Measurements from ENCODE around the gene SDK1.

SDK1 gene

DNA sequence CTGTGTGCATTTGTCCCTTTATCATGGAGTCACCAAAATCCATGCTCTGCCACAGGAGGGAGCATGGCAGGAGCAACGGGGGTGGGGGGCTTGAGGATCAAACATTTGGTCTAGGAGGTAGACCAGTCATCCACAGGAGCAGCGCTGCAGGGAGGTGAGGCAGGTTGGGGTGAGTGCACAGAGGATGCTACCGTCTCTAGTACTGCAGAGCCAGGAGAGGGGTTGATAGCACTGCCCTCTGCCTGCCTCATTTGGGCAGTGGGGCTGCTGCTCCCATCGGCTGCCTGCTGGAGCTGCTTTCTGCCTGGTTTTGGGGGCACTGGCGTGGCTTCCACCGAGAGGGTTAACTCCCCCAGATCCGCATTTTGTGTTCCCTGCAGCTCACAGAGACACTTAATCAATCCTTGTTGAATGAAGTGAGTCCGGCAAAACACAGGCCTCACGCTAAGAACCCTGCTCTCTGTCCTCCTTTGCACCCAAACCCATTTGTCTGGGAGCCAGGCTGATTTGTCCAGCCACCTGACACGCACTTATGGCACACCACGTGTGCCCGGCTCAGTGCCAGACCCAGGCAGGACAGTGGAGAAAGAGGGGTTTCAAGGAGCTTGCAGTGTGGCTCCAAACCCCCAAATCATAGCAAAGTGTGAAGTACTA, 854.0 kb downstream of the SDK1 start:
- no peaks in the 10 kb centered on the region for H3K27me3 ChIP-seq (replicated peaks; ENCODE audit: control insufficient read depth, insufficient read depth, low read length, poor library complexity, severe bottlenecking)
- H3K9me3 ChIP-seq (ENCODE audit: control insufficient read depth, low read length): no peaks in the 10 kb centered on the region
- DNase-seq: no peak
- H3K4me1 ChIP-seq (ENCODE audit: control insufficient read depth, insufficient read depth, low read length, poor library complexity, severe bottlenecking): no peaks in the 10 kb centered on the region
- H3K36me3 ChIP-seq (ENCODE audit: control insufficient read depth, insufficient read depth, low read length): no peaks in the 10 kb centered on the region
- H3K27ac ChIP-seq (ENCODE audit: insufficient read depth, low read length, poor library complexity, severe bottlenecking): no peak overlapping the region
- no peak overlapping the region for H3K4me3 ChIP-seq (ENCODE audit: insufficient read depth, low read depth, low read length, poor library complexity, severe bottlenecking)

DNA sequence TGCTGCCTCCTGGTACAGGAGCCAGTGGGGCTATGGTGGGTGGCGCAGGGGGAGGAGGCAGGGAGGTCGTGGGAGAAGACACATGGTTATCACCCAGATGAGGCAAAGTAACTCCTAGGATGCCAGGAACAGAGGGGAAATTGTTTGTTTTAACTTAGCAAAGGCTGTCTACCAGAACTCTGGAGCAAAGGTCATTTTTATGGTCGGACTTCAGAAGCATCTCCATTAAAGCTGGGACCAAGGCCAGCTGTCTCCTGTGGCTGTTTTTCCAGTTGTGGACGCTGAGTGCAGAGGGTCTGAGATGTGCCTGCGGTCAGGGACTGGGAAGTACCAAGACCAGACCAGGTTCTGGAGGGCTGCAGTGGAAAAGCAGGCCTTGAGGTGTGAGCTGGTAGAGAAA, 855.1 kb downstream of the SDK1 start:
- H3K4me1 ChIP-seq (ENCODE audit: control insufficient read depth, insufficient read depth, low read length, poor library complexity, severe bottlenecking): no peaks in the 10 kb centered on the region

DNA sequence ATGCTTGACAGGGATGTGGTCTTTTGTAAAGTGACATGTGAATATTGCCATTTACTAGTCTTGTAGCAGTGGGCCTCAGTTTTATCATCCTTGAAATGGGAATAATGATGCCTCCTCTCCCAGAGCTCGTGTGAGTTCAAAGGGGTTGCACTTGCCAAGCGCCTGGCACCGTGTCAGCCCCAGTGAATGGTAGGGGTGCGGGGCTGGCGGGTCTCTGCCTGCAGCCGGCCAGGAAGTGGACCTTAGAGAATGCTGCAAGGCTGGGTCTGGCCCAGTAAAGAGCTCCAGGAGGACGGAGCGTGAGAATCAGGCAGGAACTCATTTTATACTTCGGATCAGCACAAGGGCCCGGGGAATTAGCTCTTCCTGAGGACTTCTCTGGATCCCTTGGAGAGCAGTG, 856.6 kb downstream of the SDK1 start:
- Histone ChIP-seq H3K36me3 (ENCODE audit: control insufficient read depth, insufficient read depth, low read length) (no peaks in the 10 kb centered on the region), H3K4me1 (ENCODE audit: control insufficient read depth, insufficient read depth, low read length, poor library complexity, severe bottlenecking) (no peaks in the 10 kb centered on the region), H3K27me3 (replicated peaks; ENCODE audit: control insufficient read depth, insufficient read depth, low read length, poor library complexity, severe bottlenecking) (no peaks in the 10 kb centered on the region), H3K4me3 (ENCODE audit: insufficient read depth, low read depth, low read length, poor library complexity, severe bottlenecking) (no peak overlapping the region), H3K27ac (ENCODE audit: insufficient read depth, low read length, poor library complexity, severe bottlenecking) (no peak overlapping the region), H3K9me3 (ENCODE audit: control insufficient read depth, low read length) (no peaks in the 10 kb centered on the region)
- DNase-seq: no peak

More for the DNA sequence above, 855.1 kb downstream of the SDK1 start:
- no peak overlapping the region for H3K4me3 ChIP-seq (ENCODE audit: insufficient read depth, low read depth, low read length, poor library complexity, severe bottlenecking)
- H3K27me3 ChIP-seq (replicated peaks; ENCODE audit: control insufficient read depth, insufficient read depth, low read length, poor library complexity, severe bottlenecking): no peaks in the 10 kb centered on the region
- no peaks in the 10 kb centered on the region for H3K9me3 ChIP-seq (ENCODE audit: control insufficient read depth, low read length)
- no peak overlapping the region for H3K27ac ChIP-seq (ENCODE audit: insufficient read depth, low read length, poor library complexity, severe bottlenecking)
- no peaks in the 10 kb centered on the region for H3K36me3 ChIP-seq (ENCODE audit: control insufficient read depth, insufficient read depth, low read length)
- DNase-seq: no peak

DNA sequence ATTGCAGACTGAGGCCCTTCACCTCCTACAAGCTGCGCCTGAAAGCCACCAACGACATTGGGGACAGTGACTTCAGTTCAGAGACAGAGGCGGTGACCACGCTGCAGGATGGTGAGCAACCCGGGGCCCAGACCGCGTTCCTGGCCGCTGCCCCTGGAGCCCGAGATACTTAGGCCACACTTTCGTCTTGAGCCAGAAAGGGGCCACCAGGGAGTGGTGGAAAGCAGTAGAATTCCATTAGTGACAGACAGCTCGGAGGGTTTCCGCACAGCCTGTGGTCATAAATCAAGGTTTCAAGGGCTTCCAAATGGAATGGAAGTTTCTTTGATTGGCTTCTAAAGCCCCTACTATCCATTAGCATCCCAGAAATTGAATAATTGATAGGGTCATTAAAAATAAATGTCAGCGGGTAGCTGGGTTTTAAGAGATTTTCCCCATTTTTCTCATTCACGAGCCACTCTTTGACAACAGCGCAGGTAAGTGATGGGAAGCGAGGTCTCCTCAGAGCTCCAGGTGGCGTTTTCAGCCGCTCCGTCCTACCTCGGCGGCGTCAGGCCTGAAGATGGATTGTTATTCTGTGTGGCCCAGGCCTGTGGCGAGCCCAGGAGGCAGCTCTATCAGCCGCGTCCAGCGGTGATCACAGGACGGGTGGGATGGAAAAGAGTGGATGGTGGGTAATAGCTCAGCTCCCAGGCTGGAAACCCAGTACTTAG, 857.5 kb downstream of the SDK1 start:
- Histone ChIP-seq H3K27me3 (replicated peaks; ENCODE audit: control insufficient read depth, insufficient read depth, low read length, poor library complexity, severe bottlenecking) (no peaks in the 10 kb centered on the region), H3K4me3 (ENCODE audit: insufficient read depth, low read depth, low read length, poor library complexity, severe bottlenecking) (no peak overlapping the region), H3K36me3 (ENCODE audit: control insufficient read depth, insufficient read depth, low read length) (no peaks in the 10 kb centered on the region), H3K9me3 (ENCODE audit: control insufficient read depth, low read length) (no peaks in the 10 kb centered on the region), H3K4me1 (ENCODE audit: control insufficient read depth, insufficient read depth, low read length, poor library complexity, severe bottlenecking) (no peaks in the 10 kb centered on the region), H3K27ac (ENCODE audit: insufficient read depth, low read length, poor library complexity, severe bottlenecking) (no peak overlapping the region)
- DNase-seq: no peak

DNA sequence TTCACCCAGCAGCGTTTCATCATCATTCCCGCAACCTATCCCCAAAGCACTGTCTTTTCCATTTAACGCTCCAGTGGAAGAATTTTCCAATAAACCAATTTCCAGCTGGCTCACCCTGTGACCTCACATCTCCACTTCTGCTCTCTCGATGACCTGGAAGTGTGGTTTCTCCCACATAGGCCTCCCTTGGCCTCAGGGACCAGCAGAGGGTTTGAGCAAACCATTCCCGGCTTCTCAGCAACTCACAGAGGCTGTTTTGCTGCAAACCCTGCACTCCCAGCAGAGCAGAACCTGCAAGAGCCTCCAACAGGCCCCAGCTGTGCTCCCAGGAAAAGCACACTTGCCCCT, 858.1 kb downstream of the SDK1 start:
- H3K9me3 ChIP-seq (ENCODE audit: control insufficient read depth, low read length): no peaks in the 10 kb centered on the region
- H3K27me3 ChIP-seq (replicated peaks; ENCODE audit: control insufficient read depth, insufficient read depth, low read length, poor library complexity, severe bottlenecking): no peaks in the 10 kb centered on the region
- H3K4me3 ChIP-seq (ENCODE audit: insufficient read depth, low read depth, low read length, poor library complexity, severe bottlenecking): no peak overlapping the region
- no peaks in the 10 kb centered on the region for H3K4me1 ChIP-seq (ENCODE audit: control insufficient read depth, insufficient read depth, low read length, poor library complexity, severe bottlenecking)
- H3K27ac ChIP-seq (ENCODE audit: insufficient read depth, low read length, poor library complexity, severe bottlenecking): no peak overlapping the region
- no peaks in the 10 kb centered on the region for H3K36me3 ChIP-seq (ENCODE audit: control insufficient read depth, insufficient read depth, low read length)
- no peak for DNase-seq

DNA sequence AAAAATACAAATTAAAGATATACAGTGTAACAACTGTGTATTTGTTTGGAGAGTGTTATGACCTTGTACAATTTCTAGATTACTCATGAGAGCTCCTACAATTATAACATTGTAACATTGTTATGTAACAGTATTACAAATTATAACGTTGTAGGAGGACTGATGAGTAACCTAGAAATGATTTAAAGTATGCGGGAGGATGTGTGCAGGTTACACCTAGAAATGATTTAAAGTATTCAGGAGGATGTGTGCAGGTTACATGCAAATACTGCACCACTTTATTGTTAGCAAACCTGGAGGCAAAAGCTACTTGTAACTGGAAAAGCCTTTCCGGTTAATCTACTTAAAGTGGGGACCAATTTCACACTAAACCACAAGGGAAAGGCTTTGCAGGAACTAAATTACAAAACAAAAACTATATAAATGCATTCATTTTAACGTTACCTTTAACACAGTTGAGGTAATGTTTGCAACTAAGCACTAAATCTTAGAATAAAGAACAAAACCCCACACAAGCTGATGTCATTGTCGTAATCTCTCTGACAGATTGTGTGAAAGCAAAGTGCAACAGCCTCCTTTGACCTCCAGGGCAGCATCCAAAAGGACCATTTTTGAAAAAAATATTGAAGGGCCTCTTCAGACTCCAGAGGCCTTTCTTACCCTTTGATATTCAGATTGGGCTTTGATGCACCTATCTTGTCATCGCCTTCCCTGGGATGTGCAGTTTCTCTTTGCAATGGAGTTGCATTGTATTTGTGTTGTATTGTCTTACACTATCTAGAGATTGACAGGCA, 858.9 kb downstream of the SDK1 start:
- H3K36me3 ChIP-seq (ENCODE audit: control insufficient read depth, insufficient read depth, low read length): no peaks in the 10 kb centered on the region
- no peak overlapping the region for H3K27ac ChIP-seq (ENCODE audit: insufficient read depth, low read length, poor library complexity, severe bottlenecking)
- no peak overlapping the region for H3K4me3 ChIP-seq (ENCODE audit: insufficient read depth, low read depth, low read length, poor library complexity, severe bottlenecking)
- no peaks in the 10 kb centered on the region for H3K9me3 ChIP-seq (ENCODE audit: control insufficient read depth, low read length)
- H3K27me3 ChIP-seq (replicated peaks; ENCODE audit: control insufficient read depth, insufficient read depth, low read length, poor library complexity, severe bottlenecking): no peaks in the 10 kb centered on the region
- no peaks in the 10 kb centered on the region for H3K4me1 ChIP-seq (ENCODE audit: control insufficient read depth, insufficient read depth, low read length, poor library complexity, severe bottlenecking)
- no peak for DNase-seq

DNA sequence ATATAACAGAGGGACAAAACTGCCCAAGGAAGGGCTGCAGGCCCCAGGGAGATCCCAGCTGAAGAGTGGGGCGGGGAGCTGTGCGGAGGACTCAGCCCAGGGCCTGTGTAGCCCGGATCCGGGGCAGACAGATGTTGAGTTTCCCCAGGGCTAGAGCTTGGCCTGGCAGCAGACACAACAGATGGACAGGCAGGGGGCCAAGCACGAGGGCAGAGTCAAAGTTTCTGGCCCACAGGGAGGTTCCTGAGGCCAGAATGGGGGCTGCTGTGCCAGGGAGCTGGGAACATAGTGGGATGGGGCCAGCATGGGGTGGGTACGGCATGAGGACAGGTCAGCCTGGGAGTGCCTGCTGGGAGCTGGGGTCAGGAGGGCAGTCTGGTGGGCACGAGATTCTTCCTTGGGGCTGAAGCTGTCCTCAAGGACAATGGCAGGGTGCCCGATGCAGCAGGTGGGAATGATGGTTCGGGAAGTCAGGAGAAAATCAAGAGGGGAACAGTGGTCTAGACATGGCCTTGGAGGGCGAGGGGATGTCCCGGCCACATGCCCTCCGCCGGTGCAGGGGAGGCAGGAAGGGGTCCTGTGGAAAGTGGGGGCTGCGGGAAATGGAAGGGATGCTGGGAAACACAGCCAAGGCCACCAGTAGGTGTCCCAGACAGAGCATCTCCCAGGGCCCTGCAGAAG, 862.0 kb downstream of the SDK1 start:
- Histone ChIP-seq H3K36me3 (ENCODE audit: control insufficient read depth, insufficient read depth, low read length) (no peaks in the 10 kb centered on the region), H3K4me1 (ENCODE audit: control insufficient read depth, insufficient read depth, low read length, poor library complexity, severe bottlenecking) (no peaks in the 10 kb centered on the region), H3K9me3 (ENCODE audit: control insufficient read depth, low read length) (no peaks in the 10 kb centered on the region), H3K27me3 (replicated peaks; ENCODE audit: control insufficient read depth, insufficient read depth, low read length, poor library complexity, severe bottlenecking) (no peaks in the 10 kb centered on the region), H3K4me3 (ENCODE audit: insufficient read depth, low read depth, low read length, poor library complexity, severe bottlenecking) (no peak overlapping the region), H3K27ac (ENCODE audit: insufficient read depth, low read length, poor library complexity, severe bottlenecking) (no peak overlapping the region)
- DNase-seq: no peak

DNA sequence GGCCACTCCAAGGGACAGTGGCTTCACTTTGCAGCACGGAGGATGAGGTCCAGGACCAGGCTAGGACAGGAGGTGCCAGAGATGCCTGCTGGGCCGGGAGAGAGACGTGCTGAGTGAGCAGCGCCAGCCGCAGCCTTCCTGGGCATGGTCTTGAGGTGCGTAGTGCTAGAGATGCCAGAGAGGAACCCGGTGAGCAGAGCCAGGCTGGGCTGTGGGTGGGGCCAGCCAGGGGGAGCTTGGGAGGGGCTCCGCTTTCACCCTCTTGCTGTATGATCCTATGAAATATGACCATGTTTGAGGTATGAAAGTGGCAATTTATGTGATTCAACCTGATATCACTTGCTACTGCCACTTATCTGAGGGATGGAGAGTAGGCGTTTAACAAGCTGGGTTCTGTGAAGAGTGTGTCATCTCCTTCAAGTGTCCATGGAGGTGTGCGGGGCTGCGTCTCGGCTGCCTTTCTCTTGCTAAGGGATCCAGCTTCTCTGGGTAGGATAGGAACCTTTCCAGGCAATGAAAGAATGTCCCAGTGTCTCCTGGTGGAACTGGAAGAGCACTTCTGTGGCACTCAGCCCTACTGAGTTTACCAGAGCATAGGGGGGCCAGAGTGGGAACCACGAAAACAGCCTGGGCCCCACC, 862.6 kb downstream of the SDK1 start:
- no peak overlapping the region for H3K27ac ChIP-seq (ENCODE audit: insufficient read depth, low read length, poor library complexity, severe bottlenecking)
- H3K4me3 ChIP-seq (ENCODE audit: insufficient read depth, low read depth, low read length, poor library complexity, severe bottlenecking): no peak overlapping the region
- no peaks in the 10 kb centered on the region for H3K36me3 ChIP-seq (ENCODE audit: control insufficient read depth, insufficient read depth, low read length)
- no peaks in the 10 kb centered on the region for H3K4me1 ChIP-seq (ENCODE audit: control insufficient read depth, insufficient read depth, low read length, poor library complexity, severe bottlenecking)
- no peaks in the 10 kb centered on the region for H3K9me3 ChIP-seq (ENCODE audit: control insufficient read depth, low read length)
- DNase-seq: no peak
- no peaks in the 10 kb centered on the region for H3K27me3 ChIP-seq (replicated peaks; ENCODE audit: control insufficient read depth, insufficient read depth, low read length, poor library complexity, severe bottlenecking)

DNA sequence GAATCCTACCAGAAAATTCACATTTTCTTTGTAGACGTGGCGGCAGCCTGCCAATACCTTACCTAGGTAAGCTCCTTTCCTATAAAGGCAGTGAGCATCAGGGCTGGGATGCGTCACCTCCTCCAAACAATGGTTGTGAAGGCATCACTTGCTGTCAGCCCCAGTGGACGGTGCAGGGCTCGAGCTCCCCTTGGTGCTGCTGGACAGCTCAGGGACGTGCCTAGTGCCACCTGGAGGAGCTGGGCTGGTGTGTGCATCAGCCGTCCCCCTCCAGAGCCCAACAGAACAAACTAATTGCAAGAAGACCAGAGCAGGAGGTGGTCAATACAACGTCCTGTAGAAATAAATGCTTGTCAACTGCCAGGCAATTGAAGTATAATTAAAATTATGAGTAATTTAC, 863.5 kb downstream of the SDK1 start:
- no peak overlapping the region for H3K27ac ChIP-seq (ENCODE audit: insufficient read depth, low read length, poor library complexity, severe bottlenecking)
- H3K36me3 ChIP-seq (ENCODE audit: control insufficient read depth, insufficient read depth, low read length): no peaks in the 10 kb centered on the region
- H3K27me3 ChIP-seq (replicated peaks; ENCODE audit: control insufficient read depth, insufficient read depth, low read length, poor library complexity, severe bottlenecking): no peaks in the 10 kb centered on the region
- H3K9me3 ChIP-seq (ENCODE audit: control insufficient read depth, low read length): no peaks in the 10 kb centered on the region
- no peak for DNase-seq
- no peak overlapping the region for H3K4me3 ChIP-seq (ENCODE audit: insufficient read depth, low read depth, low read length, poor library complexity, severe bottlenecking)
- H3K4me1 ChIP-seq (ENCODE audit: control insufficient read depth, insufficient read depth, low read length, poor library complexity, severe bottlenecking): no peaks in the 10 kb centered on the region

All from effector memory CD4-positive, alpha-beta T cell (primary cell).